Astrocyte of the spinal cord (primary cell): Measurements from ENCODE around the gene MTERF1.

Experiments
- DNase-seq: peaks from one replicate; pipeline ENCODE4 v3.0.0; 2011; ENCODE audit warnings: low read depth, low spot score
- H3K4me3 ChIP-seq: 2 replicates; pipeline ENCODE4 v1.5.1; 2011; ENCODE audit warnings: low read depth, mild to moderate bottlenecking, low read length, moderate library complexity
- CTCF ChIP-seq: IDR thresholded peaks from 2 replicates; pipeline ENCODE4 v1.5.1; 2012; ENCODE audit warnings: low read depth, mild to moderate bottlenecking, low read length, inconsistent platforms
- in situ Hi-C: cut with HindIII; loops from 2 replicates; pipeline ENCODE4 v1.10.0; 2017; ENCODE audit warnings: low sequenced_read_pairs

Gene MTERF1

GRCh38 chr7:91880413-91881241 lies at the start of gene MTERF1:
TSS of gene MTERF1 (minus strand) at chr7:91880702. CDS start at chr7:91880083, 619 bp downstream.
- in situ Hi-C loops = no loop called here
- peak; percentile 99 for TF ChIP-seq CTCF
- peak; percentile 93 for DNase-seq
- H3K4me3 ChIP-seq = peak within 1 kb of the TSS; percentile 93

DNA sequence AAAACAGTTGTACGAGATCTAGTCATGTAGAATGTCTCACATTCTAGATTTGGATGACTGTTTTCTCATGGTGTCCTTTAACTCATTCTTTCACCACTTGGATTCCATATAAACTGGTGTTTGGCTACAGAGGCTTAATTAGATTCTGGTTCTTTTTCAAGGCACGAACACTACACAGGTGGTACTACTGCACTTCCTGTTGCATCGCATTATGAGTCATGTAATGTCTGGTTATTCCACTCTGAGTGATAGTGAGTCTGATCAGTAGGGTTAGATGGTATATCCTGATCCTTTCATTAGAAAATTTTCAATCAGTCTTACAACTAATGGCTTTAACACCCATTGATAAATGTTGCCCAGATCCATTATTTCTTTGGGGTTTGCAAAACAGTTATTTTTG lies 49.0 kb upstream of the MTERF1 start:
- no peak for DNase-seq
- in situ Hi-C loops = no loop called here
- H3K4me3 ChIP-seq = no peak overlapping the region
- TF ChIP-seq CTCF = no peak

DNA sequence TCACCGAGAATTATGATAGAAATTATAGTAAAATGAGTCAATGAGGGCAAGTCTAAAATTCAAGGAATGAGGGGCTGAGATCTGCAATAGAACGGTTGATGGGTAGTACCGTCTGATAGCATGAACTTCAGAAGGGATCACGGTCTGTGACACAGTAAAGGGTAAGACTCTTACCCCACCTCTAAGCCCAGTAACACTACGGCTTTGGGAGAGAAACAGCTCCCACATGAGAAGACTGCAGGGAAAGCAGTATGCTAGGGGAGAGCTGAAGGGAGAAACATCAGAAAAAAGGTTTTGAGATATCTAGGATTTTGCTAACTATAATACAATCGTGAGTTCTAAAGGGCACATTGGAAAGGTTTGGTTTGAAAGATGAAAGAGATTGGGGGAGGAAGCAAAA lies 47.4 kb upstream of the MTERF1 start:
- DNase-seq = no peak
- TF ChIP-seq CTCF = no peak
- H3K4me3 ChIP-seq = no peak overlapping the region
- in situ Hi-C loops = no loop called here

GRCh38 chr7:91922857-91923256 lies 42.4 kb upstream of the MTERF1 start:
- in situ Hi-C loops = no loop called here
- no peak overlapping the region for H3K4me3 ChIP-seq
- no peak for TF ChIP-seq CTCF
- DNase-seq = no peak

DNA sequence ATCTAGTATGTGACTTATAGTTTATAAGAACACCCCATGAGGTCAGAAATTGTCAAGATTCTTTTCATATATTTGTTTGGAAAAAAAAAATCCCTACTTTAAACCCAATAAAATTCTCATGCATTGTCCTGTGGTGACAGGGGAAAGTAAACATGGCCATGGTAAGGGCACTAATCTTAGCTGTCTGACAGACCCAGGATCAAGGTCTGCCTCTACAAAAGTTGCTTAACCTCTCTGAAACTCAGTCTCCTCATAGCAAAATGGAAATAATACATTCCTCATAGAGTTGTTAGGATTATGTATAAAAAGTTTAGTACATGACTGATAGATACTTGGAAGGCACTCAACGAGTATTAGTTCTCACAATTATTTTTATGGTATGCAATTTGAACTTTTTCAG lies 37.9 kb upstream of the MTERF1 start:
- no peak for DNase-seq
- H3K4me3 ChIP-seq = no peak overlapping the region
- no peak for TF ChIP-seq CTCF
- in situ Hi-C loops = no loop called here

DNA sequence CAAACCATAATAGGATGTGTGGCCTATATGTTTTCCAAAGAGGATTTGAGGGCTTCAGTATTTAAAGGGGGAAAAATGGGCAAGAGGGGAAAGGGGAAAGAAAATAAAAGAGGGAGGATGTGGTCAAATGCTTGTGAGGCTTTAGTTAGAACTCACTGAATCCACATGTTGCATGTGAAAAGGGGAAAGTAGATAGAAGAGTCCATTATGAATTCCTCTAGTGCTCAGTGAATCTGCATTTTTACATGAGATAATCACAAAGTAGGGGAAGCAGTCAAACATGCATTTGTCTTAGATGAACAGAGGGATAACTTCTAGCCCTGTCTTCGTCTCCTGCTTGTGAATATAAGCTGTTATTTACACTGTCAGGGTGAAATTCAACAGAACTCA lies 35.5 kb upstream of the MTERF1 start:
- H3K4me3 ChIP-seq = no peak overlapping the region
- DNase-seq = no peak
- TF ChIP-seq CTCF = no peak
- in situ Hi-C loops = no loop called here
